Suprapubic skin (tissue), 4 donors: Measurements from ENCODE around the gene CREG2. TPM values are rescaled to one million over a fixed set of nuclear protein-coding genes. Genes with fewer than 3 reads are reported as not detected.

Source experiments
- DNase-seq, 2 donors: peaks; one replicate each; pipeline ENCODE4 v3.0.0-alpha.2; 2019; ENCODE audit warnings: low spot score in 2 of 2
- H3K27ac ChIP-seq: fragments of 200-600 bp; sonication (generic); one replicate; pipeline ENCODE4 v1.5.1; 2019
- H3K27me3 ChIP-seq: fragments of 200-600 bp; sonication (generic); one replicate; pipeline ENCODE4 v1.5.1; 2019
- H3K36me3 ChIP-seq: fragments of 200-600 bp; sonication (generic); one replicate; pipeline ENCODE4 v1.5.1; 2019
- H3K4me1 ChIP-seq: fragments of 200-600 bp; sonication (generic); one replicate; pipeline ENCODE4 v1.5.1; 2019
- H3K4me3 ChIP-seq: fragments of 200-600 bp; sonication (generic); one replicate; pipeline ENCODE4 v1.5.1; 2019; ENCODE audit warnings: mild to moderate bottlenecking
- H3K9me3 ChIP-seq: fragments of 200-600 bp; sonication (generic); one replicate; pipeline ENCODE4 v1.5.1; 2019
- EP300 ChIP-seq: sonication (generic); formaldehyde crosslinking; IDR thresholded peaks from one replicate; pipeline ENCODE4 v1.6.1; 2017; ENCODE audit warnings: antibody characterized with exemption
- POLR2A ChIP-seq, 2 donors: fragments of 450-650 bp; IDR thresholded peaks; one replicate each; pipeline ENCODE4 v1.6.1; 2017; ENCODE audit warnings: antibody characterized with exemption in 2 of 2, mild to moderate bottlenecking in 2 of 2, moderate library complexity in 2 of 2
- POLR2AphosphoS5 ChIP-seq, 3 donors: sonication (generic); formaldehyde crosslinking; IDR thresholded peaks; one replicate each; pipeline ENCODE4 v1.6.1; 2017; ENCODE audit warnings: antibody characterized with exemption in 3 of 3
- WGBS: methylation state at CpG from one replicate; pipeline ENCODE4 v1.1.5; 2018; 5-methylcytosine and 5-hydroxymethylcytosine counted together
- total RNA-seq, 4 donors: library from RNA; depleted of rRNA; stranded (reverse); fragments of >200 nt; gene quantifications; one replicate each; pipeline ENCODE4 v1.1.0, GENCODE V29; 2016
- TF ChIP-seq, protein P1 (sequence below), 2 donors: fragments of 200-600 bp in 1 of 2; fragments of 450-650 bp in 1 of 2; sonication (generic) in 1 of 2; IDR thresholded peaks; one replicate each; pipeline ENCODE4 v1.5.1; 2016 to 2019; ENCODE audit warnings: antibody characterized with exemption in 2 of 2, mild to moderate bottlenecking in 1 of 2, moderate library complexity in 1 of 2

Gene CREG2
- total RNA-seq, 4 donors from 2014 or later, result 0.17 to 1.3 TPM; not detected in 2

DNA sequence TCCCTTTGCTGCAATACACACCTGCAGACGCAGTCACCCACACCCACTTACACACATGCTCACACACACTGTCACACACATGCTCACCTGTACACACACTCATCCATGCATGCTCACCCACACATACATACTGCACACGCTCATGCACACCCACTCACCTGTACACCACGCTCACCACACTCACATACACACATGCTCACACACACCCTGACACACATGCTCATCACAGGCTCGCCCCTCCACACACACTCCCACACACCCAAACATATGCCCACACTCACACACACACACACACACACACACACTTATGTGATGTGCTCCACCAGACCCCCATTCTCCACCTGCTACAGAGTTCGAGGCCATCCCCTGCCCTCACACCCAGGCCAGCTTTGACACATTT lies 22.8 kb upstream of the CREG2 start:
- 89% methylated on average over 5 of the region's 5 CpGs for WGBS
- H3K36me3 ChIP-seq, result no peaks in the 10 kb centered on the region
- H3K4me1 ChIP-seq, result no peaks in the 10 kb centered on the region
- no peak for DNase-seq
- no peak for TF ChIP-seq POLR2AphosphoS5 (IDR thresholded peaks at IDR 0.05)
- TF ChIP-seq POLR2A (IDR thresholded peaks at IDR 0.05), result no peak
- TF ChIP-seq, protein P1, sequence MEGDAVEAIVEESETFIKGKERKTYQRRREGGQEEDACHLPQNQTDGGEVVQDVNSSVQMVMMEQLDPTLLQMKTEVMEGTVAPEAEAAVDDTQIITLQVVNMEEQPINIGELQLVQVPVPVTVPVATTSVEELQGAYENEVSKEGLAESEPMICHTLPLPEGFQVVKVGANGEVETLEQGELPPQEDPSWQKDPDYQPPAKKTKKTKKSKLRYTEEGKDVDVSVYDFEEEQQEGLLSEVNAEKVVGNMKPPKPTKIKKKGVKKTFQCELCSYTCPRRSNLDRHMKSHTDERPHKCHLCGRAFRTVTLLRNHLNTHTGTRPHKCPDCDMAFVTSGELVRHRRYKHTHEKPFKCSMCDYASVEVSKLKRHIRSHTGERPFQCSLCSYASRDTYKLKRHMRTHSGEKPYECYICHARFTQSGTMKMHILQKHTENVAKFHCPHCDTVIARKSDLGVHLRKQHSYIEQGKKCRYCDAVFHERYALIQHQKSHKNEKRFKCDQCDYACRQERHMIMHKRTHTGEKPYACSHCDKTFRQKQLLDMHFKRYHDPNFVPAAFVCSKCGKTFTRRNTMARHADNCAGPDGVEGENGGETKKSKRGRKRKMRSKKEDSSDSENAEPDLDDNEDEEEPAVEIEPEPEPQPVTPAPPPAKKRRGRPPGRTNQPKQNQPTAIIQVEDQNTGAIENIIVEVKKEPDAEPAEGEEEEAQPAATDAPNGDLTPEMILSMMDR (IDR thresholded peaks at IDR 0.05), result no peak
- no peak overlapping the region for H3K27ac ChIP-seq
- H3K9me3 ChIP-seq, result no peaks in the 10 kb centered on the region
- H3K27me3 ChIP-seq, result no peaks in the 10 kb centered on the region
- no peak overlapping the region for H3K4me3 ChIP-seq

DNA sequence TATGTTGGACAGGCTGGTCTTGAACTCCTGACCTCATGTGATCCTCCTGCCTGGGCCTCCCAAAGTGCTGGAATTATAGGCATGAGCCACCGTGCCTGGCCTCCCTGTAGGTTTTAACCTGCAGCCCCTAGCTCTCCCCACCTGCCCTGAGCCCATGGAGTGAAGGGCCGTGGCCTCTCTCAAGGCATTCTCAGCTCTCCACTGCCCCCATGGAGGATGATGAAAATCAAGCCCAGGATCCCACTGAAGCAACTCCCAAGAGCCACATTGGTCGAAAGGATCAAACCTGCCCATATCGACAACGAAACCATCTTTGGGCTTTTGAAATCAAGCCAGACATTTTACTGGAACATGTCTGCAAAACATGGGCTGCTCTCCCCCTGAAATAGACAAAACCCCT lies 22.4 kb upstream of the CREG2 start:
- no peak for TF ChIP-seq POLR2A (IDR thresholded peaks at IDR 0.05)
- no peak for TF ChIP-seq POLR2AphosphoS5 (IDR thresholded peaks at IDR 0.05)
- TF ChIP-seq, protein P1 (IDR thresholded peaks at IDR 0.05), result no peak
- TF ChIP-seq EP300, result no peak
- no peak for DNase-seq
- WGBS, result 89% methylated on average over 5 of the region's 5 CpGs
- H3K27ac ChIP-seq, result no peak overlapping the region
- no peaks in the 10 kb centered on the region for H3K4me1 ChIP-seq
- H3K36me3 ChIP-seq, result no peaks in the 10 kb centered on the region
- no peak overlapping the region for H3K4me3 ChIP-seq
- H3K27me3 ChIP-seq, result no peaks in the 10 kb centered on the region
- no peaks in the 10 kb centered on the region for H3K9me3 ChIP-seq

DNA sequence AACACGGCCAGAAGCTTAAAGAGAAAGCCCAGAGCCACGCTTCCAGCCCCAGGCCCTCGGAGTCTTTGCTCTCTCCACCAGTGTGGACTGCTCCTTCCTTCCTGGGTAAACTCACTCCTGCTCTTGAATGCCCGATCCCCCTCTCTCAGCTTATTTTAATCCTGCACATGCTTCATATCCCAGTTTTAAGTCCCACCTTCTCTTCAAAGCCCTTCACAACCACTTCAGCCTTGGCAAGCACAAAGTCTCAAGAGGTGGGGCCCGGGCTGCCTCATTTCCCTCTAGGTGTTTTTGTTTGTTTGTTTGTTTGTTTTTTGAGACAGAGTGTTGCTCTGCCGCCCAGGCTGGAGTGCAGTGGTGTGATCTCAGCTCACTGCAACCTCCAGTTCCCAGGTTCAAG lies 21.6 kb upstream of the CREG2 start:
- TF ChIP-seq EP300 (no peak), POLR2AphosphoS5 (IDR thresholded peaks at IDR 0.05) (no peak), POLR2A (IDR thresholded peaks at IDR 0.05) (no peak)
- TF ChIP-seq, protein P1 (IDR thresholded peaks at IDR 0.05), result no peak
- no peaks in the 10 kb centered on the region for H3K27me3 ChIP-seq
- H3K4me1 ChIP-seq, result no peaks in the 10 kb centered on the region
- no peak for DNase-seq
- no peaks in the 10 kb centered on the region for H3K36me3 ChIP-seq
- no peaks in the 10 kb centered on the region for H3K9me3 ChIP-seq
- no peak overlapping the region for H3K4me3 ChIP-seq
- WGBS, result 88% methylated on average over 6 of the region's 6 CpGs
- no peak overlapping the region for H3K27ac ChIP-seq

DNA sequence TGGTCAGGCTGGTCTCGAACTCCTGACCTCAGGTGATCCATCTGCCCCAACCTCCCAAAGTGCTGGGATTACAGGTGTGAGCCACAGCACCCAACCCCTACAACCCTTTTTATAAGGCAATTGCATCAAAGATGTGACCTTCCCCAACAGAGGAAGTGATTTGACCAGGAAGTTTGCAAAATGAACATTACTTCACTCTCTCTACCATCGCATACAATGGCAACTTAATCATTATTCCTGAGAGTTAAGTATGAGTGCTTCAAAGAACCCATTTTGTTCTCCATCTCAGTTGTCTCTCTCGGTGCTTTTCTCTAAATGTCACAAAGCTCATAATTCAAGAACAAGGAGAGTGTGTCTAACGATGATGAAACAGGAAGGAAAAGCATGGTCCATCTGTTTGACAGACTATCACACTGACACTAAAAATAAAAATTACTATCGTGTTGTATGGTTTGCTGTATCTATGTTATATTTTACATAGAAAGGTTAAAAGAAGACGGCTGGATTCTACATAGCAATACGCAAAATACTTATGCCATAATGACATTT lies 18.1 kb upstream of the CREG2 start:
- no peak for TF ChIP-seq EP300
- no peak for TF ChIP-seq POLR2A (IDR thresholded peaks at IDR 0.05)
- no peak for TF ChIP-seq POLR2AphosphoS5 (IDR thresholded peaks at IDR 0.05)
- TF ChIP-seq, protein P1 (IDR thresholded peaks at IDR 0.05), result no peak
- 79% methylated on average over 7 of the region's 7 CpGs for WGBS
- Histone ChIP-seq H3K36me3 (no peaks in the 10 kb centered on the region), H3K27ac (no peak overlapping the region), H3K9me3 (no peaks in the 10 kb centered on the region), H3K27me3 (no peaks in the 10 kb centered on the region), H3K4me3 (no peak overlapping the region), H3K4me1 (no peaks in the 10 kb centered on the region)
- DNase-seq, result no peak

DNA sequence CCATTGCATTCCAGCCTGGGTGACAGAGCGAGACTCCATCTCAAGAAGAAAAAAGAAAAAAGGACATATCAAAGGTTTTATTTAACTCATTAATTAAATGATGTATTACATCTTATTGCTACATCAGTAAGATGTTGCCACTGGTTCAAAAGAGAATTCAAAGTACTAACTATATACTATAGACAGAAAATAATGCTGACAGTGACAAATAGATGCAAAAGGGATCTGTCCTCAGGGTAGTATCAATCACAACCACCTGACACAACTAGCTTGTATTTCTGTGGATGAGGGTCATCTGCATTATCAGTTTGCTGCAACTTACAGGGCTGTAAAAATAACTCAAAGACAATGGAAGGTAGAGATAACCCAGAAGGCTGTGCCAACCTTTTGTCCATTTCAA lies 16.4 kb upstream of the CREG2 start:
- no peaks in the 10 kb centered on the region for H3K9me3 ChIP-seq
- H3K27ac ChIP-seq, result no peak overlapping the region
- no peaks in the 10 kb centered on the region for H3K36me3 ChIP-seq
- no peak overlapping the region for H3K4me3 ChIP-seq
- H3K4me1 ChIP-seq, result no peaks in the 10 kb centered on the region
- 96% methylated on average over 1 of the region's 1 CpG for WGBS
- no peak for DNase-seq
- H3K27me3 ChIP-seq, result no peaks in the 10 kb centered on the region
- TF ChIP-seq POLR2A (IDR thresholded peaks at IDR 0.05) (no peak), POLR2AphosphoS5 (IDR thresholded peaks at IDR 0.05) (no peak), EP300 (no peak)
- TF ChIP-seq, protein P1 (IDR thresholded peaks at IDR 0.05), result no peak
